Stimulated activated CD4-positive, alpha-beta T cell treated with anti-CD3 and anti-CD28 coated beads, Interleukin-12 subunit alpha, Interleukin-12 subunit beta, amount 100 ng/mL, for 48 hours (primary cell): ENCODE results near the gene STK17A.
"Not testable (repeated sequence)": the region's sequence is repeated elsewhere in the genome, so short reads cannot be mapped to it uniquely, and the experiment has no call there.

ENCODE experiments used
- DNase-seq, 3 donors: peaks; one replicate each; pipeline ENCODE4 v3.0.0-alpha.2; 2020; ENCODE audit warnings: low read depth in 2 of 3, low spot score in 1 of 3

STK17A gene

GRCh38 chr7:43655584-43655983 is 72.7 kb downstream of the STK17A start:
- DNase-seq: no peak

GRCh38 chr7:43656997-43657396 is 74.1 kb downstream of the STK17A start:
- no peak for DNase-seq

- DNase-seq: peak in 2 of 3 donors; percentile 38 to 51
Measured at GRCh38 chr7:43658718-43659548, 76.0 kb downstream of the STK17A start.

- DNase-seq: no peak
Measured at GRCh38 chr7:43659549-43659896, 76.6 kb downstream of the STK17A start.

GRCh38 chr7:43660141-43660540 is 77.2 kb downstream of the STK17A start:
- DNase-seq: no peak

- DNase-seq: no peak
Measured at GRCh38 chr7:43664681-43665080, 81.8 kb downstream of the STK17A start.

- DNase-seq: no peak
Measured at GRCh38 chr7:43666938-43667337, 84.0 kb downstream of the STK17A start.

- no peak for DNase-seq
Measured at GRCh38 chr7:43668035-43668434, 85.1 kb downstream of the STK17A start.

- peak; percentile 77 to 87 (median 80) for DNase-seq
Measured at GRCh38 chr7:43669286-43670081, 86.6 kb downstream of the STK17A start.

- no peak for DNase-seq
Measured at GRCh38 chr7:43671521-43671920, 88.6 kb downstream of the STK17A start.

GRCh38 chr7:43673243-43673976 is 90.5 kb downstream of the STK17A start:
- DNase-seq: not testable (repeated sequence)

GRCh38 chr7:43674559-43675436 is 91.9 kb downstream of the STK17A start:
- DNase-seq: no peak
